ENCODE data around the gene WDR44. TPM values are rescaled to one million over a fixed set of nuclear protein-coding genes. Genes with fewer than 3 reads are reported as not detected.
"Not testable (repeated sequence)": the region's sequence is repeated elsewhere in the genome, so short reads cannot be mapped to it uniquely, and the experiment has no call there.

WDR44 gene
- total RNA-seq, 4 donors from 2014 or later = 10.8 to 31.2 (median 15.0) TPM

DNA sequence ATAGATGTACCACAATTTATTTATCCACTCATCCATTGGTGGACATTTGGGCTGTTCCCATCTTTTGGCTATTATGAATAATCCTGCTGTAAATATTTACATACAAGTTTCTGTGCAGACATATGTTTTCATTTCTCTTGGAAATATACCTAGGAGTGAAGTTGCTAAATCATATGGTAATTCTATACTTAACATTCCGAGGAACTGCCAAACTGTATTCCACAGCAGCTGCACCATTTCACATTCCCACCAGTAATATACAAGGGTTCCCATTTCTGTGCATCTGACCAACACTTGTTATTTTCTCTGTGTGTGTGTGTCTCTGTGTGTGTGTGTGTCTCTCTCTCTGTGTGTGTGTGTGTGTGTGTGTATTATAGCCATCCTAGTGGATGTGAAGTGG lies 134.3 kb downstream of the WDR44 start:
- H3K9me3 ChIP-seq = no peaks in the 10 kb centered on the region
- no peak for DNase-seq
- no peaks in the 10 kb centered on the region for H3K36me3 ChIP-seq
- no peak overlapping the region for H3K4me3 ChIP-seq
- intact Hi-C loops (cut with DNase I; ENCODE audit: low total_unique reads) = no loop called here
- no peaks in the 10 kb centered on the region for H3K27me3 ChIP-seq
- no peaks in the 10 kb centered on the region for H3K4me1 ChIP-seq
- no peak for TF ChIP-seq EP300 (IDR thresholded peaks at IDR 0.05; ENCODE audit: low read depth)
- TF ChIP-seq POLR2AphosphoS5 (IDR thresholded peaks at IDR 0.05) = no peak
- no peak for TF ChIP-seq POLR2A (IDR thresholded peaks at IDR 0.05)
- TF ChIP-seq, protein P1, sequence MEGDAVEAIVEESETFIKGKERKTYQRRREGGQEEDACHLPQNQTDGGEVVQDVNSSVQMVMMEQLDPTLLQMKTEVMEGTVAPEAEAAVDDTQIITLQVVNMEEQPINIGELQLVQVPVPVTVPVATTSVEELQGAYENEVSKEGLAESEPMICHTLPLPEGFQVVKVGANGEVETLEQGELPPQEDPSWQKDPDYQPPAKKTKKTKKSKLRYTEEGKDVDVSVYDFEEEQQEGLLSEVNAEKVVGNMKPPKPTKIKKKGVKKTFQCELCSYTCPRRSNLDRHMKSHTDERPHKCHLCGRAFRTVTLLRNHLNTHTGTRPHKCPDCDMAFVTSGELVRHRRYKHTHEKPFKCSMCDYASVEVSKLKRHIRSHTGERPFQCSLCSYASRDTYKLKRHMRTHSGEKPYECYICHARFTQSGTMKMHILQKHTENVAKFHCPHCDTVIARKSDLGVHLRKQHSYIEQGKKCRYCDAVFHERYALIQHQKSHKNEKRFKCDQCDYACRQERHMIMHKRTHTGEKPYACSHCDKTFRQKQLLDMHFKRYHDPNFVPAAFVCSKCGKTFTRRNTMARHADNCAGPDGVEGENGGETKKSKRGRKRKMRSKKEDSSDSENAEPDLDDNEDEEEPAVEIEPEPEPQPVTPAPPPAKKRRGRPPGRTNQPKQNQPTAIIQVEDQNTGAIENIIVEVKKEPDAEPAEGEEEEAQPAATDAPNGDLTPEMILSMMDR (IDR thresholded peaks at IDR 0.05) = no peak
- WGBS, 2 donors (ENCODE audit: low coverage in 1 of 2) = 75% methylated on average over 1 of the region's 1 CpG; no CpG with 5 or more reads in 1 of the 2 donors
- no peak overlapping the region for H3K27ac ChIP-seq
- in situ Hi-C loops (cut with MboI; ENCODE audit: low pct_ligation_motif_present in 1 of 4, low pct_unique_long_range_greater_than_20kb in 1 of 4, low sequenced_read_pairs in 3 of 4) = no loop called here

- DNase-seq; H3K4me3 ChIP-seq; H3K27ac ChIP-seq; H3K9me3 ChIP-seq; H3K4me1 ChIP-seq; H3K36me3 ChIP-seq; intact Hi-C loops (cut with DNase I; ENCODE audit: low total_unique reads); in situ Hi-C loops (cut with MboI; ENCODE audit: low pct_ligation_motif_present in 1 of 4, low pct_unique_long_range_greater_than_20kb in 1 of 4, low sequenced_read_pairs in 3 of 4); H3K27me3 ChIP-seq: not testable (repeated sequence)
- WGBS, 2 donors (ENCODE audit: low coverage in 1 of 2) = 79% methylated on average over 4 of the region's 4 CpGs; no CpG with 5 or more reads in 1 of the 2 donors
Observed at GRCh38 chrX:118482384-118482783, 136.5 kb downstream of the WDR44 start.

- TF ChIP-seq POLR2AphosphoS5 (IDR thresholded peaks at IDR 0.05) = no peak
- TF ChIP-seq POLR2A (IDR thresholded peaks at IDR 0.05) = no peak
- TF ChIP-seq, protein P1 (IDR thresholded peaks at IDR 0.05) = no peak
- TF ChIP-seq EP300 (IDR thresholded peaks at IDR 0.05; ENCODE audit: low read depth) = no peak
- no peak overlapping the region for H3K4me3 ChIP-seq
- no peak for DNase-seq
- no peaks in the 10 kb centered on the region for H3K9me3 ChIP-seq
- no peaks in the 10 kb centered on the region for H3K4me1 ChIP-seq
- no peak overlapping the region for H3K27ac ChIP-seq
- WGBS, 2 donors (ENCODE audit: low coverage in 1 of 2) = 85% methylated on average over 9 of the region's 9 CpGs; no CpG with 5 or more reads in 1 of the 2 donors
- intact Hi-C loops (cut with DNase I; ENCODE audit: low total_unique reads) (no loop called here), in situ Hi-C loops (cut with MboI; ENCODE audit: low pct_ligation_motif_present in 1 of 4, low pct_unique_long_range_greater_than_20kb in 1 of 4, low sequenced_read_pairs in 3 of 4) (no loop called here)
- no peaks in the 10 kb centered on the region for H3K36me3 ChIP-seq
- no peaks in the 10 kb centered on the region for H3K27me3 ChIP-seq
Observed at GRCh38 chrX:118484216-118484903, 138.5 kb downstream of the WDR44 start.

- H3K9me3 ChIP-seq; intact Hi-C loops (cut with DNase I; ENCODE audit: low total_unique reads); H3K27ac ChIP-seq; H3K4me1 ChIP-seq; H3K27me3 ChIP-seq; in situ Hi-C loops (cut with MboI; ENCODE audit: low pct_ligation_motif_present in 1 of 4, low pct_unique_long_range_greater_than_20kb in 1 of 4, low sequenced_read_pairs in 3 of 4); H3K36me3 ChIP-seq; H3K4me3 ChIP-seq; DNase-seq: not testable (repeated sequence)
- 83% methylated on average over 1 of the region's 1 CpG; no CpG with 5 or more reads in 1 of the 2 donors for WGBS, 2 donors (ENCODE audit: low coverage in 1 of 2)
Observed at GRCh38 chrX:118486693-118487092, 140.8 kb downstream of the WDR44 start.

DNA sequence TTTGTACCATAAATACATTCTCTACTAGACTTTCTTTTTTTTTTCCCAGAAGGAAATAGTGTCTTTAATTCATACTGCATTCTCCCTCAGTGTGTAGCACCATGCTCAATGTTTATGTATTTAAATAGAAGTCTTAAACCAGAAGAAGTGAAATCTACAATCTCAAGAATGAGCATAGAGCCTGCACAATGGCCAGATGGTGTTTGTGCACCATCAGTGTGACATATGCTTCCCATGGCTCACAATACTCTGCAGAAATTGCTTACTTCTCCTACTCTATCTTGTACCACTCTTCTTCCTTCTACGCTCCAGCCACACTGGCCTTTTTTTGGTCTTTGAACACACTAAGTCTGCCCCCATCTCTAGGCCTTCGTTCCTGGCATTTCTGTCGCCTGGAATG lies 147.1 kb downstream of the WDR44 start:
- Histone ChIP-seq H3K36me3 (no peaks in the 10 kb centered on the region), H3K9me3 (no peaks in the 10 kb centered on the region), H3K27me3 (no peaks in the 10 kb centered on the region), H3K4me1 (no peaks in the 10 kb centered on the region), H3K27ac (no peak overlapping the region), H3K4me3 (no peak overlapping the region)
- TF ChIP-seq POLR2A (IDR thresholded peaks at IDR 0.05) (no peak), POLR2AphosphoS5 (IDR thresholded peaks at IDR 0.05) (no peak), EP300 (IDR thresholded peaks at IDR 0.05; ENCODE audit: low read depth) (no peak)
- no peak for DNase-seq
- in situ Hi-C loops (cut with MboI; ENCODE audit: low pct_ligation_motif_present in 1 of 4, low pct_unique_long_range_greater_than_20kb in 1 of 4, low sequenced_read_pairs in 3 of 4) = no loop called here
- intact Hi-C loops (cut with DNase I; ENCODE audit: low total_unique reads) = no loop called here
- 75% methylated on average over 3 of the region's 3 CpGs; no CpG with 5 or more reads in 1 of the 2 donors for WGBS, 2 donors (ENCODE audit: low coverage in 1 of 2)

Measured in transverse colon (tissue), 4 donors.